ENCODE measurements around the gene TBL1X. TPM values are rescaled to one million over a fixed set of nuclear protein-coding genes. Genes with fewer than 3 reads are reported as not detected.
A peak's percentile ranks its signal among the peaks of the same experiment; 100 is the strongest.

The TBL1X gene
- total and polyA plus RNA-seq, 2 donors (not counting 1 experiment from before 2014, with no cell fraction given): 8.8 to 65.1 TPM

- peak overlapping the region; percentile 64 for H3K4me3 Mint-ChIP-seq
- peaks cover 45% of the 10 kb centered on the region for H3K4me1 Mint-ChIP-seq
- POLR2A ChIA-PET: no interaction called here
Measured at GRCh38 chrX:9515489-9515888, 50.6 kb downstream of the TBL1X start.

More at GRCh38 chrX:9515489-9515888, 50.6 kb downstream of the TBL1X start:
- no peak for TF ChIP-seq CTCF (IDR thresholded peaks at IDR 0.05)
- no peak for TF ChIP-seq EZH2 (IDR thresholded peaks at IDR 0.05; ENCODE audit: borderline replicate concordance, insufficient read depth, low read depth, low read length, poor library complexity, severe bottlenecking)
- Mint-ChIP-seq H3K27me3 (no peaks in the 10 kb centered on the region), H3K27ac (peak overlapping the region; percentile 2), H3K9me3 (ENCODE audit: insufficient read depth) (no peaks in the 10 kb centered on the region)
- no peaks in the 10 kb centered on the region for H3K36me3 ChIP-seq (replicated peaks in 1 of 2; ENCODE audit: control extremely low read depth in 1 of 2, control insufficient read depth in 1 of 2, extremely low read depth in 1 of 2, insufficient read depth in 2 of 2, low read length in 1 of 2)
- H3K4me2 ChIP-seq (replicated peaks; ENCODE audit: low read depth, low read length, poor library complexity, severe bottlenecking): peak overlapping the region; percentile 35
- peak overlapping the region in 1 of 2 donors; percentile 30 for H3K27ac ChIP-seq (ENCODE audit: low read length in 2 of 2)
- H3K4me3 ChIP-seq (ENCODE audit: control extremely low read depth in 1 of 5, extremely low read depth in 1 of 5, insufficient read depth in 1 of 5, low read depth in 2 of 5, low read length in 4 of 5): peak overlapping the region in 1 of 5 experiments; percentile 1
- 98% methylated on average over 10 of the region's 10 CpGs for WGBS (ENCODE audit: insufficient coverage)
- DNase-seq (no peak), ATAC-seq (ENCODE audit: low read depth) (no peak)
- no peaks in the 10 kb centered on the region for H4K20me1 ChIP-seq (ENCODE audit: control insufficient read depth, insufficient read depth, low read length, poor library complexity, severe bottlenecking)
- H3K79me2 ChIP-seq (ENCODE audit: control insufficient read depth, insufficient read depth, low read length): peaks cover 8% of the 10 kb centered on the region
- CTCF ChIA-PET: interaction anchor here (1.4 kb wide), 1 partner anchor 635 kb away, joined by 3 read pairs; no protein-coding TSS in a partner anchor
- intact Hi-C loops (cut with micrococcal nuclease): no loop called here
- no peak overlapping the region for H3K9ac ChIP-seq (ENCODE audit: low read length)
- no peaks in the 10 kb centered on the region for H3K27me3 ChIP-seq (replicated peaks in 1 of 4; ENCODE audit: control extremely low read depth in 1 of 4, control insufficient read depth in 3 of 4, insufficient read depth in 4 of 4, low read length in 3 of 4)
- no peak overlapping the region for H2AFZ ChIP-seq (ENCODE audit: insufficient read depth, low read depth, low read length, poor library complexity, severe bottlenecking)
- H3K4me1 ChIP-seq (ENCODE audit: control insufficient read depth in 2 of 2, insufficient read depth in 2 of 2, low read length in 2 of 2): peaks cover 18 to 19% of the 10 kb centered on the region in 2 donors
- H3K9me3 ChIP-seq (ENCODE audit: control extremely low read depth in 1 of 3, control insufficient read depth in 2 of 3, insufficient read depth in 1 of 3, low read length in 2 of 3): no peaks in the 10 kb centered on the region

Measured in B cell (primary cell).